Peyer's patch (tissue), 4 donors: ENCODE measurements around the gene MBD3L5. TPM values are rescaled to one million over a fixed set of nuclear protein-coding genes. Genes with fewer than 3 reads are reported as not detected.
"Not testable (repeated sequence)": the region's sequence is repeated elsewhere in the genome, so short reads cannot be mapped to it uniquely, and the experiment has no call there.

Source experiments
- DNase-seq, 3 donors: peaks; one replicate each; pipeline ENCODE4 v3.0.0-alpha.2; 2017 to 2019
- H3K27ac ChIP-seq, 4 donors: fragments of 200-600 bp; sonication (generic); one replicate each; pipeline ENCODE4 v1.5.1; 2016 to 2019
- H3K27me3 ChIP-seq, 2 donors: fragments of 200-600 bp; sonication (generic); one replicate each; pipeline ENCODE4 v1.5.1; 2019
- H3K36me3 ChIP-seq, 3 donors: fragments of 200-600 bp; sonication (generic); one replicate each; pipeline ENCODE4 v1.5.1; 2016 to 2019
- H3K4me1 ChIP-seq, 4 donors: fragments of 200-600 bp; sonication (generic); one replicate each; pipeline ENCODE4 v1.5.1; 2016 to 2019
- H3K4me3 ChIP-seq, 4 donors: fragments of 200-600 bp; sonication (generic); 1 replicate in 3 of 4; 2 replicates in 1 of 4; pipeline ENCODE4 v1.5.1; 2016 to 2019; ENCODE audit warnings: mild to moderate bottlenecking in 1 of 4
- H3K9me3 ChIP-seq, 4 donors: fragments of 200-600 bp; sonication (generic); one replicate each; pipeline ENCODE4 v1.5.1; 2016 to 2019; ENCODE audit warnings: mild to moderate bottlenecking in 1 of 4
- POLR2A ChIP-seq, 2 donors: fragments of 450-650 bp; IDR thresholded peaks; one replicate each; pipeline ENCODE4 v1.5.1; 2017; ENCODE audit warnings: antibody characterized with exemption in 2 of 2, mild to moderate bottlenecking in 2 of 2, moderate library complexity in 2 of 2
- total RNA-seq, 4 donors: library from RNA; depleted of rRNA; stranded (reverse); fragments of >200 nt; gene quantifications; one replicate each; pipeline ENCODE4 v1.1.0, GENCODE V29; 2016
- TF ChIP-seq, protein P1 (sequence below), 6 experiments: fragments of 450-650 bp in 4 of 6; fragments of 200-600 bp in 2 of 6; sonication (generic) in 1 of 6; IDR thresholded peaks; one replicate each; pipeline ENCODE4 v1.5.1; 2017 to 2019; ENCODE audit warnings: antibody characterized with exemption in 6 of 6, mild to moderate bottlenecking in 3 of 6, moderate library complexity in 1 of 6

MBD3L5 gene
- total RNA-seq, 4 donors from 2014 or later, result not detected

DNA sequence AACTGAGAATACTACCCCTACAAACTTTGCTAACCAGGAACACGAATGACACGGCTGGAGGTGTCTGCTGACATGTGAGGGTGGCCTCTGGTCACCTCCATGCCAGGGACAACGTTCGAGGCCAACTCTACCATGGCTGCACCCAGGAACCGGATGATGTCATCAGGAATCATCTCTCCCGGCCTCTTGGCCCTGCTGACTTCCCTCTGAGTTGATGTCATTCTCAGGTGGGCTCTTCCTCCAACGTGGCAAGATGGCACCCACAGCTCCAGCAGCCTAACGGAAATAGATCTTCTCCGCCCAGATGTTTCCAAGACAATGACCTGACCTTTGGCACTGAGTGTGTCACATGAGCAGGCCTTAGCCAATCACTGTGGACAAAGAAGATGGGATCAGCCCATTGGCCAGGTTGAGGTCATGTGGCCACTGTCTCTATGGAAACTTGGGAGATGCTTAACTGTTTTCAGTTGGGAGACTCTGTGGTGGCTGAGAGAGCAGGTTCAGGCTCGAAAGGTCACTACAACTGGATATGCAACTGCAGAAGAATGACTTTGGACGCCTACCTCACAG, 24.2 kb upstream of the MBD3L5 start:
- DNase-seq, result no peak
- no peak overlapping the region for H3K4me3 ChIP-seq
- H3K36me3 ChIP-seq, result no peaks in the 10 kb centered on the region
- TF ChIP-seq POLR2A (IDR thresholded peaks at IDR 0.05), result no peak
- TF ChIP-seq, protein P1, sequence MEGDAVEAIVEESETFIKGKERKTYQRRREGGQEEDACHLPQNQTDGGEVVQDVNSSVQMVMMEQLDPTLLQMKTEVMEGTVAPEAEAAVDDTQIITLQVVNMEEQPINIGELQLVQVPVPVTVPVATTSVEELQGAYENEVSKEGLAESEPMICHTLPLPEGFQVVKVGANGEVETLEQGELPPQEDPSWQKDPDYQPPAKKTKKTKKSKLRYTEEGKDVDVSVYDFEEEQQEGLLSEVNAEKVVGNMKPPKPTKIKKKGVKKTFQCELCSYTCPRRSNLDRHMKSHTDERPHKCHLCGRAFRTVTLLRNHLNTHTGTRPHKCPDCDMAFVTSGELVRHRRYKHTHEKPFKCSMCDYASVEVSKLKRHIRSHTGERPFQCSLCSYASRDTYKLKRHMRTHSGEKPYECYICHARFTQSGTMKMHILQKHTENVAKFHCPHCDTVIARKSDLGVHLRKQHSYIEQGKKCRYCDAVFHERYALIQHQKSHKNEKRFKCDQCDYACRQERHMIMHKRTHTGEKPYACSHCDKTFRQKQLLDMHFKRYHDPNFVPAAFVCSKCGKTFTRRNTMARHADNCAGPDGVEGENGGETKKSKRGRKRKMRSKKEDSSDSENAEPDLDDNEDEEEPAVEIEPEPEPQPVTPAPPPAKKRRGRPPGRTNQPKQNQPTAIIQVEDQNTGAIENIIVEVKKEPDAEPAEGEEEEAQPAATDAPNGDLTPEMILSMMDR (IDR thresholded peaks at IDR 0.05), result no peak
- H3K4me1 ChIP-seq, result no peaks in the 10 kb centered on the region
- no peaks in the 10 kb centered on the region for H3K9me3 ChIP-seq
- no peak overlapping the region for H3K27ac ChIP-seq
- H3K27me3 ChIP-seq, result no peaks in the 10 kb centered on the region

GRCh38 chr19:7007859-7008258, 22.5 kb upstream of the MBD3L5 start:
- Histone ChIP-seq H3K27me3 (no peaks in the 10 kb centered on the region), H3K36me3 (no peaks in the 10 kb centered on the region), H3K9me3 (no peaks in the 10 kb centered on the region), H3K4me1 (no peaks in the 10 kb centered on the region), H3K27ac (no peak overlapping the region), H3K4me3 (no peak overlapping the region)
- TF ChIP-seq, protein P1 (IDR thresholded peaks at IDR 0.05), result no peak
- no peak for TF ChIP-seq POLR2A (IDR thresholded peaks at IDR 0.05)
- no peak for DNase-seq

DNA sequence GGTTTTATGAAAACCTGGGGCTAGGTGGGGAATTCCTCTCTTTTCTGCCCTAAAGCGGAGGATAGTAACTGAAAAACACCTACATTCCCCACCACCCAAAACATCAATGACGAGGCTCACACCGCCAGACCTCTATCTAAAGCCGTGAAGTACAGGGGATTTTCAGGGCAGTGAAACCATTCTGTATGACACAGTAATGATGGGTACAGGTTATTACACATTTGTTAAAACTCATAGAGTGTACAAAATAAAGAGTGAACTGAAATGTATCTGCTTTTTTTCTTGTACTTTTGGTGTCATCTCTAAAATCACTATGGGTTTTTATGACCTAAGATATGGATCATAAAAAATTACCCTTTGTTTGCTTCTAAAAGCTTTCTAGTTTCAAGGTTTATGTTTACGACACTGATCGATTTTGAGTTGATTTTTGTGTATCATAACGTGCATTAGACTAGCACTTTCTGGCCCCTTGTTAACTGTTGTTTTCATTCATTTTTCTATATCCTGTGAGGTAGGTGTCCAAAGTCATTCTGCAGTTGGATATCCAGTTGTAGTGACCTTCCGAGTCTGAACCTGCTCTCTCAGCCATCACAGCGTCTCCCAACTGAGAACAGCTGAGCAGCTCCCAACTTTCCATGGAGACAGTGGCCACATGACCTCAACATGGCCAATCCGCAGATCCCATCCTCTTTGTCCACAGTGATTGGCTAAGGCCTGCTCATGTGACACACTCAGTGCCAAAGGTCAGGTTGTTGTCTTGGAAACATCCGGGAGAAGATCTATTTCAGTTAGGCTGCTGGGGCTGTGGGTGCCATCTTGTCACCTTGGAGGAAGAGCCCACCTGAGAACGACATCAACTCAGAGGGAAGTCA, 19.4 kb upstream of the MBD3L5 start:
- DNase-seq, result no peak
- H3K4me1 ChIP-seq, result no peaks in the 10 kb centered on the region
- no peak overlapping the region for H3K4me3 ChIP-seq
- TF ChIP-seq POLR2A (IDR thresholded peaks at IDR 0.05), result no peak
- TF ChIP-seq, protein P1 (IDR thresholded peaks at IDR 0.05), result no peak
- no peak overlapping the region for H3K27ac ChIP-seq
- no peaks in the 10 kb centered on the region for H3K36me3 ChIP-seq
- H3K27me3 ChIP-seq, result no peaks in the 10 kb centered on the region
- no peaks in the 10 kb centered on the region for H3K9me3 ChIP-seq

DNA sequence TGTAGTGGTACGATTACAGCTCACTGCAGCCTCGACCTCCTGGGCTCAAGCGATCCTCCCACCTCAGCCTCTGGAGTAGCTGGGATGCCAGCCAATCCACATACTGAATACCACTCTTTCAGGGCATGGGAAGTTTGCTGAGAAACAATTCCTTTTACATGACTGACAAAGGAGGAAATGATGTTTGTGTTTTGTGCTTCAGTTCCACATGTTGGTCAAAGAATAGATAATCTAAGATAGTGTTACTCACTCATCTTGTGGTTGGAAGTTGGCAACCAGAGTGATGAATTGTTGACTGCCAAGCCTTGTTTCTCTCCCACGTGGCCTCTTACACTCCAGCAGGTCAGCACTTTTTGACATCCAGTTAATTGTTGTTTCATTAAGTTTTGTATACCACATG, 16.7 kb upstream of the MBD3L5 start:
- no peaks in the 10 kb centered on the region for H3K36me3 ChIP-seq
- no peaks in the 10 kb centered on the region for H3K27me3 ChIP-seq
- DNase-seq, result no peak
- TF ChIP-seq, protein P1 (IDR thresholded peaks at IDR 0.05), result no peak
- TF ChIP-seq POLR2A (IDR thresholded peaks at IDR 0.05), result no peak
- no peaks in the 10 kb centered on the region for H3K9me3 ChIP-seq
- H3K4me3 ChIP-seq, result no peak overlapping the region
- H3K4me1 ChIP-seq, result no peaks in the 10 kb centered on the region
- no peak overlapping the region for H3K27ac ChIP-seq

DNA sequence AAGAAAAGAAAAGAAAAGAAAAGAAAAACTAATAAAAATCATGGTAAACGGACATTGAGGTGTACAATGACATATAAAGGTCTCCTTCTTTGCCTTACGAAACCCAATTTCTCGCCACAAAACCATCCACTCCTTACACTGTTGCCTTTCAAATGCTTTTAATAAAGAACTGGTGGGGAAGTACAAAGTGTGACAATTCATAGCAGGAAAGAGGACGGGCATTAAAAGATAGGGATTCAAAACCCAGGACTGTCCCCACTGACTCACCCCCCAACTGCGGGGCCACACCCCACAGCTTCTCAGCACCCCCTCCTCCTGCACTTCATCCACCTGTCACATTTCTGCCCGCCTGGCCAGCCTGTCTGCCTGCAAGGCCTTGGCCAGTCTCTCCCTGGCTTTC, 11.6 kb upstream of the MBD3L5 start:
- no peaks in the 10 kb centered on the region for H3K36me3 ChIP-seq
- TF ChIP-seq, protein P1 (IDR thresholded peaks at IDR 0.05), result no peak
- no peak for TF ChIP-seq POLR2A (IDR thresholded peaks at IDR 0.05)
- no peak overlapping the region for H3K27ac ChIP-seq
- DNase-seq, result no peak
- no peaks in the 10 kb centered on the region for H3K4me1 ChIP-seq
- H3K9me3 ChIP-seq, result no peaks in the 10 kb centered on the region
- H3K4me3 ChIP-seq, result no peak overlapping the region
- H3K27me3 ChIP-seq, result no peaks in the 10 kb centered on the region

- DNase-seq, H3K27me3 ChIP-seq, H3K27ac ChIP-seq, H3K9me3 ChIP-seq, H3K4me3 ChIP-seq, H3K36me3 ChIP-seq, H3K4me1 ChIP-seq: not testable (repeated sequence)
These were observed 9.0 kb upstream of the MBD3L5 start, which contains the start of gene MBD3L2B for GRCh38 chr19:7021331-7021730. Gene MBD3L2B, minus strand, starts transcription at chr19:7021431. Its CDS starts 34 bp downstream, at chr19:7021397.

DNA sequence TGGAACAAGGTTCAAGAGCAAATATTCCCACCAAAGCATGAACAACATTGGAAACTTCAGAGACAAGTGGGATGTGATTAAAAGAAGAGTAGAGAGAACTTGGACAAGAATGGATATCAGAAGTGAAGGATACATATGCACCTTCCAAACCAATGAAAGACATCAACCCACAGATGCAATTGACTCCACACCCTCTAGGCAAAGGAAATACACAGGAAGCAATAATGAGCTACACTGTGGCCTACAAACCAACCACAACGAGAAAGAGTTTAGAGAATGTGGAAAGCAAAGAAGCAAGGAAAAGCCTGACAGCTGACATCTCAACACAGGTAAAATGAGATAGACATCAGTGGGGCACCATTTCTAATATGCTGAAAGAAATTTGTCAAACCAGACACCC, 1.6 kb upstream of the MBD3L5 start:
- not testable (repeated sequence) for H3K4me3 ChIP-seq, H3K36me3 ChIP-seq, H3K27ac ChIP-seq, H3K27me3 ChIP-seq, H3K4me1 ChIP-seq, H3K9me3 ChIP-seq, DNase-seq

DNA sequence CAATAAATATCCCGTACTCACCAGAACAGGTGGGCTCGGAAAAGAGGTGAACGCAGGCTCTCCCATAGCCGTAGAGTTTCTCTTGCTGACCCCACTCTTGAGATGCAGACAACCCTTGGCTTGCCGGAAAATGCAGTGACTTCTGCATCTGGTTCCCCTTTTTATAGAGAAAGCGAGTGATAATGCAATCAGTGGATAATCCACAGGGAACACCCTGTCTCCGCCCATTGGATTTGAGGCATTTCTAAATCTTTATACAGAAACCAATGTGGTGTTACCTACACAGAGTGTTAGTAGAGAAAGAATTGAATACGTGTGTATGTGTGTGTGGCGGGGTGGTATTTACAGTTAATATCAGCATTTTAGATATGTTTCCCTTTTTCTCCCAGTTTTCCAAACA, 9.7 kb downstream of the MBD3L5 start, which contains the start of gene MBD3L4:
Gene MBD3L4 (minus strand): TSS at position 101 of the 400 bp plus-strand sequence. CDS start 35 bp downstream, at position 66.
- not testable (repeated sequence) for DNase-seq, H3K36me3 ChIP-seq, H3K27me3 ChIP-seq, H3K4me1 ChIP-seq, H3K9me3 ChIP-seq, H3K4me3 ChIP-seq, H3K27ac ChIP-seq

GRCh38 chr19:7041563-7041962, 11.2 kb downstream of the MBD3L5 start:
- not testable (repeated sequence) for H3K4me3 ChIP-seq, H3K9me3 ChIP-seq, DNase-seq, H3K4me1 ChIP-seq, H3K27ac ChIP-seq, H3K36me3 ChIP-seq, H3K27me3 ChIP-seq
